Muscle layer of colon (tissue), 2 donors: Measurements from ENCODE around the gene COL25A1.

Experiments
- H3K27ac ChIP-seq: one replicate; pipeline ENCODE4 v1.7.0; 2013; ENCODE audit warnings: low read depth, mild to moderate bottlenecking, low read length, moderate library complexity
- H3K27me3 ChIP-seq, 2 donors: one replicate each; pipeline ENCODE4 v1.7.0; 2013; ENCODE audit warnings: low read length in 2 of 2, mild to moderate bottlenecking in 2 of 2; ENCODE audit not compliant: insufficient read depth in 2 of 2, control insufficient read depth in 1 of 2
- H3K36me3 ChIP-seq: one replicate; pipeline ENCODE4 v1.7.0; 2013; ENCODE audit warnings: mild to moderate bottlenecking, low read length; ENCODE audit not compliant: insufficient read depth
- H3K4me1 ChIP-seq: one replicate; pipeline ENCODE4 v1.7.0; 2013; ENCODE audit warnings: mild to moderate bottlenecking, low read length; ENCODE audit not compliant: insufficient read depth
- H3K4me3 ChIP-seq, 2 donors: one replicate each; pipeline ENCODE4 v1.7.0; 2013; ENCODE audit warnings: low read length in 2 of 2, low read depth in 1 of 2, mild to moderate bottlenecking in 1 of 2, moderate library complexity in 1 of 2
- H3K9ac ChIP-seq: one replicate; pipeline ENCODE4 v1.7.0; 2013; ENCODE audit warnings: low read length
- H3K9me3 ChIP-seq: one replicate; pipeline ENCODE4 v1.7.0; 2013; ENCODE audit warnings: mild to moderate bottlenecking, low read length
- donor health status: abdominal sarcoma.
- donor health status: Adenocarcinoma of cecum.

COL25A1 gene

GRCh38 chr4:108919226-108919893, 383.1 kb downstream of the COL25A1 start:
- Histone ChIP-seq H3K4me3 (no peak overlapping the region), H3K9ac (no peak overlapping the region), H3K4me1 (no peaks in the 10 kb centered on the region), H3K9me3 (no peaks in the 10 kb centered on the region), H3K27me3 (no peaks in the 10 kb centered on the region), H3K36me3 (no peaks in the 10 kb centered on the region), H3K27ac (no peak overlapping the region)

GRCh38 chr4:108917255-108917654, 385.2 kb downstream of the COL25A1 start:
- Histone ChIP-seq H3K9me3 (no peaks in the 10 kb centered on the region), H3K4me3 (no peak overlapping the region), H3K4me1 (no peaks in the 10 kb centered on the region), H3K9ac (no peak overlapping the region), H3K36me3 (no peaks in the 10 kb centered on the region), H3K27ac (no peak overlapping the region), H3K27me3 (no peaks in the 10 kb centered on the region)

GRCh38 chr4:108916638-108917037, 385.8 kb downstream of the COL25A1 start:
- Histone ChIP-seq H3K27ac (no peak overlapping the region), H3K4me3 (no peak overlapping the region), H3K36me3 (no peaks in the 10 kb centered on the region), H3K9ac (no peak overlapping the region), H3K9me3 (no peaks in the 10 kb centered on the region), H3K4me1 (no peaks in the 10 kb centered on the region), H3K27me3 (no peaks in the 10 kb centered on the region)

GRCh38 chr4:108906866-108907367, 395.5 kb downstream of the COL25A1 start:
- Histone ChIP-seq H3K36me3 (no peaks in the 10 kb centered on the region), H3K9ac (no peak overlapping the region), H3K27me3 (no peaks in the 10 kb centered on the region), H3K27ac (no peak overlapping the region), H3K9me3 (no peaks in the 10 kb centered on the region), H3K4me3 (no peak overlapping the region), H3K4me1 (no peaks in the 10 kb centered on the region)

- Histone ChIP-seq H3K4me3 (no peak overlapping the region), H3K27ac (no peak overlapping the region), H3K4me1 (no peaks in the 10 kb centered on the region), H3K9ac (no peak overlapping the region), H3K9me3 (no peaks in the 10 kb centered on the region), H3K36me3 (no peaks in the 10 kb centered on the region), H3K27me3 (no peaks in the 10 kb centered on the region)
Observed at GRCh38 chr4:108906006-108906405, 396.5 kb downstream of the COL25A1 start.

- Histone ChIP-seq H3K36me3 (no peaks in the 10 kb centered on the region), H3K27ac (no peak overlapping the region), H3K4me3 (no peak overlapping the region), H3K9me3 (no peaks in the 10 kb centered on the region), H3K4me1 (no peaks in the 10 kb centered on the region), H3K27me3 (no peaks in the 10 kb centered on the region), H3K9ac (no peak overlapping the region)
Observed at GRCh38 chr4:108903464-108904221, 398.8 kb downstream of the COL25A1 start.

GRCh38 chr4:108902769-108903168, 399.7 kb downstream of the COL25A1 start:
- H3K4me1 ChIP-seq, result no peaks in the 10 kb centered on the region
- H3K36me3 ChIP-seq, result no peaks in the 10 kb centered on the region
- H3K9ac ChIP-seq, result no peak overlapping the region
- no peaks in the 10 kb centered on the region for H3K27me3 ChIP-seq
- no peaks in the 10 kb centered on the region for H3K9me3 ChIP-seq
- H3K27ac ChIP-seq, result no peak overlapping the region
- H3K4me3 ChIP-seq, result no peak overlapping the region

GRCh38 chr4:108901291-108901690, 401.2 kb downstream of the COL25A1 start:
- no peaks in the 10 kb centered on the region for H3K27me3 ChIP-seq
- H3K4me1 ChIP-seq, result no peaks in the 10 kb centered on the region
- H3K4me3 ChIP-seq, result no peak overlapping the region
- no peak overlapping the region for H3K27ac ChIP-seq
- no peaks in the 10 kb centered on the region for H3K36me3 ChIP-seq
- H3K9me3 ChIP-seq, result no peaks in the 10 kb centered on the region
- H3K9ac ChIP-seq, result no peak overlapping the region

- no peaks in the 10 kb centered on the region for H3K9me3 ChIP-seq
- H3K4me1 ChIP-seq, result no peaks in the 10 kb centered on the region
- no peak overlapping the region for H3K4me3 ChIP-seq
- no peak overlapping the region for H3K27ac ChIP-seq
- H3K9ac ChIP-seq, result no peak overlapping the region
- no peaks in the 10 kb centered on the region for H3K36me3 ChIP-seq
- H3K27me3 ChIP-seq, result no peaks in the 10 kb centered on the region
Observed at GRCh38 chr4:108900018-108900580, 402.4 kb downstream of the COL25A1 start.

- Histone ChIP-seq H3K27me3 (no peaks in the 10 kb centered on the region), H3K4me3 (no peak overlapping the region), H3K9me3 (no peaks in the 10 kb centered on the region), H3K9ac (no peak overlapping the region), H3K36me3 (no peaks in the 10 kb centered on the region), H3K27ac (no peak overlapping the region), H3K4me1 (no peaks in the 10 kb centered on the region)
Observed at GRCh38 chr4:108893468-108893867, 409.0 kb downstream of the COL25A1 start.

- Histone ChIP-seq H3K36me3 (no peaks in the 10 kb centered on the region), H3K27ac (no peak overlapping the region), H3K4me3 (no peak overlapping the region), H3K27me3 (no peaks in the 10 kb centered on the region), H3K9me3 (no peaks in the 10 kb centered on the region), H3K9ac (no peak overlapping the region), H3K4me1 (no peaks in the 10 kb centered on the region)
Observed at GRCh38 chr4:108891896-108892590, 410.4 kb downstream of the COL25A1 start.
